Thyroid gland (tissue), 4 donors: ENCODE results near the gene PTDSS2. TPM values are rescaled to one million over a fixed set of nuclear protein-coding genes. Genes with fewer than 3 reads are reported as not detected.

Experiments
- DNase-seq, 2 donors: peaks; one replicate each; pipeline ENCODE4 v3.0.0-alpha.2; 2019
- H3K27ac ChIP-seq, 3 donors: fragments of 200-600 bp; sonication (generic); 1 replicate in 2 of 3; 2 replicates in 1 of 3; pipeline ENCODE4 v1.5.1; 2016 to 2019; ENCODE audit warnings: mild to moderate bottlenecking in 1 of 3, moderate library complexity in 1 of 3
- H3K27me3 ChIP-seq: fragments of 200-600 bp; sonication (generic); one replicate; pipeline ENCODE4 v1.5.1; 2019
- H3K36me3 ChIP-seq, 2 donors: fragments of 200-600 bp; sonication (generic); one replicate each; pipeline ENCODE4 v1.5.1; 2016 to 2019
- H3K4me1 ChIP-seq, 2 donors: fragments of 200-600 bp; sonication (generic); one replicate each; pipeline ENCODE4 v1.5.1; 2017 to 2019
- H3K4me3 ChIP-seq, 3 donors: fragments of 200-600 bp; sonication (generic); replicated peaks in 1 of 3; 1 replicate in 2 of 3; 2 replicates in 1 of 3; pipeline ENCODE4 v1.5.1; 2016; ENCODE audit warnings: mild to moderate bottlenecking in 1 of 3
- H3K9me3 ChIP-seq: fragments of 200-600 bp; sonication (generic); one replicate; pipeline ENCODE4 v1.5.1; 2017
- CTCF ChIP-seq, 6 experiments: fragments of 200-600 bp in 3 of 6; fragments of 450-650 bp in 3 of 6; sonication (generic) in 3 of 6; IDR thresholded peaks; one replicate each; pipeline ENCODE4 v1.5.1; 2016 to 2019; ENCODE audit warnings: antibody characterized with exemption in 6 of 6, mild to moderate bottlenecking in 2 of 6, inconsistent platforms in 1 of 6, moderate library complexity in 1 of 6
- POLR2A ChIP-seq, 2 donors: fragments of 450-650 bp; IDR thresholded peaks; one replicate each; pipeline ENCODE4 v1.6.1; 2017; ENCODE audit warnings: antibody characterized with exemption in 2 of 2, mild to moderate bottlenecking in 2 of 2, moderate library complexity in 1 of 2
- whole genome bisulfite sequencing, 2 donors: methylation state at CpG; one replicate each; pipeline ENCODE4 v1.1.5; 2017; 5-methylcytosine and 5-hydroxymethylcytosine counted together
- intact Hi-C: fragments of 100-400 bp; cut with DNase I; formaldehyde crosslinking; loops from one replicate; pipeline ENCODE4 v1.15.1; 2023
- total RNA-seq, 4 donors: library from RNA; depleted of rRNA; stranded (reverse); fragments of >200 nt; gene quantifications; one replicate each; pipeline ENCODE4 v1.2.3, GENCODE V29; 2016

Gene PTDSS2
- total RNA-seq, 4 donors from 2014 or later, result 40.8 to 69.9 (median 41.7) TPM

DNA sequence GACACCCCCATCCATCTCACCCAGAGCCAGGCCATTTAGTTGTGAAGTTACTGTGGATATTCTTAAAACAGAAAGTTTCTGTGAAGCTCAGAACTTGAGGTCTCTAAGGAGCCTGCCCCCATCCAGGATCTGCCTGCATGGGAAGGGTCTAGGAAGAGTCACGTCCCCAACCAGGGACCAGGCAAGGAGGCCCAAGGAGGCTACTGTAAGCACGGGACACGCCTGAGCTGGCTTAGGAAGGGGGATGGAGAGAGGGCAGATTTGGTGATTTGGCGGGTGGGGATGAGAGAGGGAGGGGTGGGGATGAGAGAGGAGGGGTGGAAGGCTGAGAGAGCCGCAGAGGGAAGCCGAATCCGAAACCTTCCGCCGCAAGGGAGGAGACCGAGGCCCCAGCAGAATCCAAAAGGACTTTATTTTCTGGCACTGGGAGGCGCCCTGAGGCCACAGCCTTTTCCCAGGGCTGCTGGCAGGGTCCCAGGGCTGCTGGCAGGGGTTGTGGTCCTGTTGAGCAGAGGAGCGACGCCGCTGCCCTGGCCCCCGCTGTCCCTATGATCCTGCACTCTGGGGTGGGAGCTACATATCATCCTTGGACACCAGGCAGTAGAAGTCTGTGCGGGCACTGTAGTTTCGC lies 44.6 kb upstream of the PTDSS2 start:
- H3K27ac ChIP-seq, result no peak overlapping the region
- WGBS, 2 donors, result 79 to 81% methylated on average over 10 to 17 of the region's 17 CpGs
- H3K36me3 ChIP-seq, result peaks cover 0 to 9% of the 10 kb centered on the region in 2 donors
- TF ChIP-seq CTCF (IDR thresholded peaks at IDR 0.05) (no peak), POLR2A (IDR thresholded peaks at IDR 0.05) (no peak)
- intact Hi-C loops, result no loop called here
- H3K4me1 ChIP-seq, result peaks cover 0 to 5% of the 10 kb centered on the region in 2 donors
- H3K27me3 ChIP-seq, result no peaks in the 10 kb centered on the region
- no peak overlapping the region for H3K4me3 ChIP-seq
- DNase-seq, result peak in 1 of 2 donors; percentile 36
- H3K9me3 ChIP-seq, result no peaks in the 10 kb centered on the region

- intact Hi-C loops, result no loop called here
- DNase-seq, result no peak
- peak overlapping the region in 1 of 3 donors; percentile 32 for H3K4me3 ChIP-seq
- TF ChIP-seq POLR2A (IDR thresholded peaks at IDR 0.05) (no peak), CTCF (IDR thresholded peaks at IDR 0.05) (no peak)
- H3K27me3 ChIP-seq, result no peaks in the 10 kb centered on the region
- H3K27ac ChIP-seq, result peak overlapping the region in 1 of 3 donors; percentile 49
- no peaks in the 10 kb centered on the region for H3K9me3 ChIP-seq
- WGBS, 2 donors, result 82 to 95% methylated on average over 4 to 17 of the region's 47 CpGs
- peaks cover 0 to 5% of the 10 kb centered on the region in 2 donors for H3K4me1 ChIP-seq
- peaks cover 0 to 9% of the 10 kb centered on the region in 2 donors for H3K36me3 ChIP-seq
Observed at GRCh38 chr11:405954-406795, 43.9 kb upstream of the PTDSS2 start.

- Histone ChIP-seq H3K4me3 (peak overlapping the region in 1 of 3 donors; percentile 32), H3K9me3 (no peaks in the 10 kb centered on the region), H3K4me1 (peaks cover 0 to 5% of the 10 kb centered on the region in 2 donors), H3K27me3 (no peaks in the 10 kb centered on the region), H3K36me3 (peaks cover 0 to 9% of the 10 kb centered on the region in 2 donors), H3K27ac (peak overlapping the region in 1 of 3 donors; percentile 49)
- intact Hi-C loops, result no loop called here
- peak; percentile 53 to 59 for DNase-seq
- 21 to 72% methylated on average over 10 to 16 of the region's 91 CpGs for WGBS, 2 donors
- no peak for TF ChIP-seq POLR2A (IDR thresholded peaks at IDR 0.05)
- TF ChIP-seq CTCF (IDR thresholded peaks at IDR 0.05), result peak in 1 of 6 experiments; percentile 5
Observed at GRCh38 chr11:406796-407650, 43.1 kb upstream of the PTDSS2 start.

- no peak for TF ChIP-seq CTCF (IDR thresholded peaks at IDR 0.05)
- no peak for TF ChIP-seq POLR2A (IDR thresholded peaks at IDR 0.05)
- intact Hi-C loops, result no loop called here
- Histone ChIP-seq H3K4me1 (peaks cover 0 to 5% of the 10 kb centered on the region in 2 donors), H3K9me3 (no peaks in the 10 kb centered on the region), H3K27ac (no peak overlapping the region), H3K4me3 (no peak overlapping the region), H3K36me3 (peaks cover 0 to 9% of the 10 kb centered on the region in 2 donors), H3K27me3 (no peaks in the 10 kb centered on the region)
- no peak for DNase-seq
- 87 to 92% methylated on average over 22 to 28 of the region's 28 CpGs for WGBS, 2 donors
Observed at GRCh38 chr11:407651-408123, 42.4 kb upstream of the PTDSS2 start.
